Measurements from ENCODE around the gene NEK2. TPM values are rescaled to one million over a fixed set of nuclear protein-coding genes. Genes with fewer than 3 reads are reported as not detected.
"Not testable (repeated sequence)": the region's sequence is repeated elsewhere in the genome, so short reads cannot be mapped to it uniquely, and the experiment has no call there.

Gene NEK2
- total and polyA plus RNA-seq, 2 of the 13 experiments (the other 11 are each of a cell fraction or from before 2014, with no cell fraction given), result 10.9 to 40.8 TPM

- peak; percentile 85 for TF ChIP-seq RXRB (CRISPR knock-in tag; IDR thresholded peaks at IDR 0.05; ENCODE audit: borderline replicate concordance)
- peak; percentile 63; the same call in 1 of the 2 replicates for TF ChIP-seq MYC (CRISPR knock-in tag; IDR thresholded peaks at IDR 0.05; ENCODE audit: borderline replicate concordance)
- TF ChIP-seq TEAD3 (CRISPR knock-in tag; optimal IDR thresholded peaks at IDR 0.05; ENCODE audit: borderline replicate concordance), result peak; percentile 81
- peak; percentile 61 for TF ChIP-seq ELF3 (CRISPR knock-in tag; IDR thresholded peaks at IDR 0.05)
- peak; percentile 18; the same call in 1 of the 2 replicates for TF ChIP-seq CREM (IDR thresholded peaks at IDR 0.05)
- TF ChIP-seq CREM (CRISPR knock-in tag; IDR thresholded peaks at IDR 0.05); FOXA1 (IDR thresholded peaks at IDR 0.05): not testable (repeated sequence)
- TF ChIP-seq THRA (CRISPR knock-in tag; IDR thresholded peaks at IDR 0.05; ENCODE audit: borderline replicate concordance), result peak; percentile 67; the same call in 1 of the 2 replicates
- peak; percentile 86 for TF ChIP-seq ARID5B (CRISPR knock-in tag; IDR thresholded peaks at IDR 0.05)
- TF ChIP-seq SAP130 (CRISPR knock-in tag; IDR thresholded peaks at IDR 0.05; ENCODE audit: low read depth), result peak; percentile 81
- 0 out of 2 replicates have a peak, but pooled peaks have one; percentile 32 for TF ChIP-seq ZNF816 (CRISPR knock-in tag; IDR thresholded peaks at IDR 0.05; ENCODE audit: borderline replicate concordance)
- TF ChIP-seq FOSL2 (CRISPR knock-in tag; IDR thresholded peaks at IDR 0.05), result peak; percentile 86
- 0 out of 2 replicates have a peak, but pooled peaks have one; percentile 67 for TF ChIP-seq PRDM10 (CRISPR knock-in tag; IDR thresholded peaks at IDR 0.05; ENCODE audit: low read depth)
- peak; percentile 86 for TF ChIP-seq MLX (CRISPR knock-in tag; IDR thresholded peaks at IDR 0.05)
- TF ChIP-seq ZSCAN21 (CRISPR knock-in tag; IDR thresholded peaks at IDR 0.05; ENCODE audit: borderline replicate concordance), result 0 out of 2 replicates have a peak, but pooled peaks have one; percentile 31
- peak; percentile 58 for TF ChIP-seq ZNF792 (CRISPR knock-in tag; IDR thresholded peaks at IDR 0.05)
- peak; percentile 43; the same call in 1 of the 2 replicates for TF ChIP-seq JUND (CRISPR knock-in tag; IDR thresholded peaks at IDR 0.05)
- TF ChIP-seq UBTF (CRISPR knock-in tag; IDR thresholded peaks at IDR 0.05), result 0 out of 2 replicates have a peak, but pooled peaks have one; percentile 25
- TF ChIP-seq FOXA1 (CRISPR knock-in tag; IDR thresholded peaks at IDR 0.05), result peak; percentile 75
Measured at GRCh38 chr1:211636575-211637029, 38.8 kb downstream of the NEK2 start (continued).

Measured in HepG2 (cell line).